Activated T-helper 1 cell treated with anti-CD3 and anti-CD28 coated beads, Interleukin-12 subunit alpha, Interleukin-12 subunit beta, Interleukin-2, Interleukin-4 antibody, amounts not matched to agents 30 ng/mL and 10 ng/mL and 1 ng/mL, durations not matched to agents 14 hours and 24 hours and 36 hours (primary cell): ENCODE measurements around the gene DAPK2. TPM values are rescaled to one million over a fixed set of nuclear protein-coding genes. Genes with fewer than 3 reads are reported as not detected.

Experiments
- DNase-seq: peaks from one replicate; pipeline ENCODE4 v3.0.0; 2021; ENCODE audit warnings: low spot score
- H3K27ac Mint-ChIP-seq: one replicate; pipeline ENCODE4 v1.8.0; 2021; ENCODE audit warnings: mild to moderate bottlenecking, mixed read lengths
- H3K27me3 Mint-ChIP-seq: one replicate; pipeline ENCODE4 v1.8.0; 2022; ENCODE audit warnings: mild to moderate bottlenecking, moderate library complexity, mixed read lengths; ENCODE audit not compliant: insufficient read depth
- H3K36me3 Mint-ChIP-seq: one replicate; pipeline ENCODE4 v1.8.0; 2021; ENCODE audit warnings: low read depth, mixed read lengths
- H3K4me1 Mint-ChIP-seq: one replicate; pipeline ENCODE4 v1.8.0; 2021; ENCODE audit warnings: low read depth, mixed read lengths
- H3K4me3 Mint-ChIP-seq: one replicate; pipeline ENCODE4 v1.8.0; 2021; ENCODE audit warnings: mild to moderate bottlenecking, moderate library complexity, mixed read lengths
- H3K9me3 Mint-ChIP-seq: one replicate; pipeline ENCODE4 v1.8.0; 2021; ENCODE audit warnings: mixed read lengths
- intact Hi-C: fragments of 100-400 bp; cut with micrococcal nuclease; formaldehyde crosslinking; loops from one replicate; pipeline ENCODE4 v1.15.1; 2024
- total RNA-seq: library from RNA; stranded (reverse); gene quantifications from 2 replicates; pipeline ENCODE4 v1.2.3, GENCODE V29; 2022

The DAPK2 gene
- total RNA-seq, 1 donor from 2014 or later, result 8.7 TPM

DNA sequence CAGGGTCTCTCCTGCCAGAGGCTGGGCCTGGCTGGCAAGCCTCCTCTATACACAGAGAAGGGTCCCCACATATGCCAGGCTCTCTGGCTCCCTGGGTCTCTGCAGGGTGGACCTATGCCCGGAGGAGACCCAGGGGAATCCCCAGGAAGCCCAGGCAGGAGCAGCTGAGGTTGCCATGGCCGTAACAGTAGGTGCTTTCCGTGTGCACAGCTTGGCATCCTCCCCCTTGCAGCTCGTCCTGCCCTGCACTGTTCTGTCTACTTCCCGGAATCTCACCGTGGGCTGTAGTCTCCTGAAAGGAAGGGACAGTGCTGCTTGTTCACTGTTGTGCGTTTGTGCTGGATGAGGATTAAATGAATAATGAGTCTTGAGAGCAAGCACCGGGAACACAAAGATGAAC, 47.8 kb downstream of the DAPK2 start:
- DNase-seq, result no peak
- Mint-ChIP-seq H3K4me3 (no peak overlapping the region), H3K9me3 (no peaks in the 10 kb centered on the region), H3K4me1 (peaks cover 74% of the 10 kb centered on the region), H3K36me3 (no peaks in the 10 kb centered on the region), H3K27me3 (peaks cover 9% of the 10 kb centered on the region), H3K27ac (peak overlapping the region; percentile 45)
- intact Hi-C loops, result loop anchor here (1.0 kb wide), 1 partner anchor 11 kb away; no protein-coding TSS in a partner anchor

GRCh38 chr15:63997715-63998442, 48.4 kb downstream of the DAPK2 start:
- no peak for DNase-seq
- Mint-ChIP-seq H3K4me1 (peaks cover 68% of the 10 kb centered on the region), H3K27me3 (peaks cover 9% of the 10 kb centered on the region), H3K4me3 (peak overlapping the region; percentile 9), H3K27ac (peak overlapping the region; percentile 25), H3K36me3 (no peaks in the 10 kb centered on the region), H3K9me3 (no peaks in the 10 kb centered on the region)
- intact Hi-C loops, result loop anchor here (1.0 kb wide), 1 partner anchor 11 kb away; no protein-coding TSS in a partner anchor

- Mint-ChIP-seq H3K36me3 (no peaks in the 10 kb centered on the region), H3K4me1 (peaks cover 74% of the 10 kb centered on the region), H3K27me3 (peaks cover 9% of the 10 kb centered on the region), H3K27ac (no peak overlapping the region), H3K9me3 (no peaks in the 10 kb centered on the region), H3K4me3 (no peak overlapping the region)
- DNase-seq, result no peak
- intact Hi-C loops, result no loop called here
Observed at GRCh38 chr15:63996794-63997357, 49.4 kb downstream of the DAPK2 start.

DNA sequence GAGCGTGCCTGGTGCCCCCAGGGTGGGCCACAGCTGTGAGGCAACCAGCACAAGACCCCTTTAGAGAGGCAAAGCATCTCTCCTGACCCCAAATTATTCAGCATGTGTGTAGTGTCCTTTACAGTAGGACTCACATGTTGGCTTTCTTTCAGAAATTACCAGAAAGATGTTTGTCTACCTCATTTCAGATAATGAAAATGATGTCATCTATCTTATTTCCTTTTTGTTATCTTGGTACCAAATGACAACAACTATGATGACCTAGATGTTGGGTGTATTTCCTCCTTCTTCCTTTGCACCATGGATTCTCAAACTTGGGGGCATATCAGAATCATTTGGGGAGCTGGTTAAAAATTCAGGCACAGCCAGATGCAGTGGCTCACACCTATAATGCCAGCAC, 50.5 kb downstream of the DAPK2 start:
- Mint-ChIP-seq H3K9me3 (no peaks in the 10 kb centered on the region), H3K36me3 (no peaks in the 10 kb centered on the region), H3K4me3 (no peak overlapping the region)

GRCh38 chr15:63994073-63994600, 52.1 kb downstream of the DAPK2 start:
- H3K36me3 Mint-ChIP-seq, result no peaks in the 10 kb centered on the region
- intact Hi-C loops, result loop anchor here (5.0 kb wide), 1 partner anchor 47 kb away; no protein-coding TSS in a partner anchor
- H3K4me1 Mint-ChIP-seq, result peaks cover 59% of the 10 kb centered on the region
- no peak overlapping the region for H3K27ac Mint-ChIP-seq
- DNase-seq, result no peak
- no peak overlapping the region for H3K4me3 Mint-ChIP-seq
- H3K9me3 Mint-ChIP-seq, result no peaks in the 10 kb centered on the region
- H3K27me3 Mint-ChIP-seq, result peaks cover 7% of the 10 kb centered on the region

More for the DNA sequence above, 50.5 kb downstream of the DAPK2 start:
- peaks cover 73% of the 10 kb centered on the region for H3K4me1 Mint-ChIP-seq
- peaks cover 9% of the 10 kb centered on the region for H3K27me3 Mint-ChIP-seq
- intact Hi-C loops, result no loop called here
- no peak for DNase-seq
- H3K27ac Mint-ChIP-seq, result no peak overlapping the region

DNA sequence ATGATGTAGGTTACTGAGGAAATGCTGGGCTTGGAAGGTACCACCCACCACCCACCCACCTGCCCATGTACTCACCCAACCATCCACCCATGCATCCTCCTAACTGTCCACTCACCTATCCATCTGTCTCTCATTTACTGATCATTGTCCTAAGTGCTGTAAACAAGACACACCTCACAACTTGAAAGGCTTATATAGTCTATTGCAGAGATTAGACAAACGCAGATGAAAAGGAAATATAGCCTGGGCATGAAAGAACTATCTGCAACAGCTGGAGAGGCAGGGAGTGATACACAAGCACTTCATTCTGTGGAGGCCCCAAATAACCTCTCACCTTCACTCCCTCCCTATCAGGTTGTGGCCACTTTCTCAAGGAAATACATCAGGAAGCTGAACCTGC, 54.0 kb downstream of the DAPK2 start:
- intact Hi-C loops, result loop anchor here (5.0 kb wide), 1 partner anchor 45 kb away; no protein-coding TSS in a partner anchor
- H3K27me3 Mint-ChIP-seq, result peaks cover 7% of the 10 kb centered on the region
- H3K36me3 Mint-ChIP-seq, result no peaks in the 10 kb centered on the region
- no peak overlapping the region for H3K27ac Mint-ChIP-seq
- H3K4me3 Mint-ChIP-seq, result no peak overlapping the region
- peaks cover 43% of the 10 kb centered on the region for H3K4me1 Mint-ChIP-seq
- DNase-seq, result no peak
- H3K9me3 Mint-ChIP-seq, result no peaks in the 10 kb centered on the region

- Mint-ChIP-seq H3K27me3 (peaks cover 5% of the 10 kb centered on the region), H3K36me3 (no peaks in the 10 kb centered on the region), H3K27ac (no peak overlapping the region), H3K4me1 (peaks cover 42% of the 10 kb centered on the region), H3K9me3 (no peaks in the 10 kb centered on the region), H3K4me3 (no peak overlapping the region)
- no peak for DNase-seq
- intact Hi-C loops, result loop anchor here (5.0 kb wide), 1 partner anchor 44 kb away; no protein-coding TSS in a partner anchor
Observed at GRCh38 chr15:63991706-63992105, 54.6 kb downstream of the DAPK2 start.

GRCh38 chr15:63990454-63990853, 55.8 kb downstream of the DAPK2 start:
- intact Hi-C loops, result loop anchor here (5.0 kb wide), 1 partner anchor 43 kb away; no protein-coding TSS in a partner anchor
- no peak for DNase-seq
- Mint-ChIP-seq H3K4me3 (no peak overlapping the region), H3K27ac (no peak overlapping the region), H3K36me3 (no peaks in the 10 kb centered on the region), H3K9me3 (no peaks in the 10 kb centered on the region), H3K4me1 (peaks cover 36% of the 10 kb centered on the region), H3K27me3 (peaks cover 2% of the 10 kb centered on the region)

DNA sequence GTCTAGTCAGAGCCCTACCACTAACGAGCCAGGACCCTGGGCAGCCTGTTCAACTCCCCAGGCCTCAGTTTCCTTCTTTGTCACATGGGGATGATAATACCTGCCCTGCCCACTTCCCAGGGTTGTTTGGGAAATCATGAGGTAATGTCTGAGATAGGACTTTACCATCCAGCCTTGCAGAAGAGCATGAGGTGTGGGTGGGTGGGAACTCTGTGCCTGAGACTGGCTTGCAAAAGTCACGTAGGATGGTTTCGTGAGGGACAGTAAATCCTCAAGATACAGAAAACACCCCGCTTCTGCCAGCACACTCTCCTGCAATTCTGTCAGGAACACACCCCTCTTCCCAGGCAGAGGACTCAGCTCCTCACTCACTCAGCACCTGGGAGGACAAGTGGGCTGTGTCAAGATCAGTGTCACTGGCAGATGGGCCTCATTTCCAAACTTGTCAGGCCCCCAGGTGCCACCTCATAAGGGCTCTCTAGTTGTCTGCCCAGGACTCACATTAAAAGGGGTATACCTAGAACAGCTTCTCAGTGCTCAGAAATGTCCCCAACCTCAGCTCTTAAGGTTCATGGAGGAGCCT, 58.4 kb downstream of the DAPK2 start:
- H3K27me3 Mint-ChIP-seq, result no peaks in the 10 kb centered on the region
- H3K4me3 Mint-ChIP-seq, result no peak overlapping the region
- H3K36me3 Mint-ChIP-seq, result no peaks in the 10 kb centered on the region
- H3K9me3 Mint-ChIP-seq, result no peaks in the 10 kb centered on the region
- intact Hi-C loops, result loop anchor here (2.0 kb wide), 1 partner anchor 23 kb away; no protein-coding TSS in a partner anchor
- peaks cover 26% of the 10 kb centered on the region for H3K4me1 Mint-ChIP-seq
- no peak for DNase-seq
- no peak overlapping the region for H3K27ac Mint-ChIP-seq

- Mint-ChIP-seq H3K36me3 (no peaks in the 10 kb centered on the region), H3K27me3 (no peaks in the 10 kb centered on the region), H3K9me3 (no peaks in the 10 kb centered on the region), H3K4me3 (no peak overlapping the region), H3K4me1 (peaks cover 18% of the 10 kb centered on the region), H3K27ac (no peak overlapping the region)
- DNase-seq, result no peak
- intact Hi-C loops, result loop anchor here (1.0 to 2.0 kb wide), 2 partner anchors 16 to 24 kb away; no protein-coding TSS in a partner anchor
Observed at GRCh38 chr15:63986751-63987341, 59.4 kb downstream of the DAPK2 start.

GRCh38 chr15:63986185-63986680, 60.1 kb downstream of the DAPK2 start:
- DNase-seq, result no peak
- Mint-ChIP-seq H3K27me3 (no peaks in the 10 kb centered on the region), H3K27ac (no peak overlapping the region), H3K4me1 (peaks cover 14% of the 10 kb centered on the region), H3K36me3 (no peaks in the 10 kb centered on the region), H3K4me3 (no peak overlapping the region), H3K9me3 (no peaks in the 10 kb centered on the region)
- intact Hi-C loops, result loop anchor here (1.0 to 2.0 kb wide), 2 partner anchors 15 to 25 kb away; no protein-coding TSS in a partner anchor
